Duodenal mucosa (tissue), 2 donors: Measurements from ENCODE around the gene ISX.

Experiments
- H3K27ac ChIP-seq: one replicate; pipeline ENCODE4 v1.7.0; 2013; ENCODE audit warnings: low read depth, low read length
- H3K27me3 ChIP-seq, 2 donors: one replicate each; pipeline ENCODE4 v1.7.0; 2013; ENCODE audit warnings: low read length in 2 of 2, control low read depth in 1 of 2; ENCODE audit not compliant: insufficient read depth in 2 of 2, control insufficient read depth in 1 of 2
- H3K36me3 ChIP-seq, 2 donors: one replicate each; pipeline ENCODE4 v1.7.0; 2013; ENCODE audit warnings: low read length in 2 of 2, control low read depth in 1 of 2; ENCODE audit not compliant: insufficient read depth in 2 of 2, control insufficient read depth in 1 of 2
- H3K4me1 ChIP-seq, 2 donors: one replicate each; pipeline ENCODE4 v1.7.0; 2013; ENCODE audit warnings: low read length in 2 of 2, control low read depth in 1 of 2; ENCODE audit not compliant: insufficient read depth in 2 of 2, control insufficient read depth in 1 of 2
- H3K4me3 ChIP-seq, 2 donors: one replicate each; pipeline ENCODE4 v1.7.0; 2013; ENCODE audit warnings: low read length in 2 of 2, low read depth in 1 of 2
- H3K9ac ChIP-seq, 2 donors: one replicate each; pipeline ENCODE4 v1.7.0; 2013; ENCODE audit warnings: low read length in 2 of 2, low read depth in 1 of 2
- H3K9me3 ChIP-seq, 2 donors: one replicate each; pipeline ENCODE4 v1.7.0; 2013; ENCODE audit warnings: low read length in 2 of 2, control low read depth in 1 of 2; ENCODE audit not compliant: control insufficient read depth in 1 of 2

ISX gene

DNA sequence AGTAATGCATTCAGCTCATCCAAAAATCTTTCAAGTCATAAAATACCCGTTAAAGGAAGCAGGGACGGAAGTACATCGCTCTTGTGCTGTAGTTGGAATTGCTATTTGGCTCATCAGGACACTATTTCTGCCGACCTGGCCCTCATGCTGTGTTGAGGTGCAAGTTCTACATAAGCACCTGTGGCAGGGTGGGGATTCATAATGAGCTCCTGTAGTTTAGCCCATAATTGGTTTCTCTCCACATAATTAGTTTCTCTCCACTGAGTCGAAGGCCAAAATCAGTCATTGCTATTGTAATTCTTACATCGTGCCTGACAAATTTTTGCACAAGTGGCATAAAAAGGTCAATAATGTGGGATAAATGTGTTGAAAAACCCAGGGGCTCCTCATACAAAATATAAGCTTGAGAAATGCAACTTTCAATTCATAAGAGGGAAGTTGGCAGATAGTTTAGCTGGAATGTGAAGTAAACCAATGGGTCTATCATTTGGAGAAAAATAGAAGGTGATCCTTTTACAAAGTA lies 14.9 kb upstream of the ISX start:
- Histone ChIP-seq H3K9ac (no peak overlapping the region), H3K36me3 (no peaks in the 10 kb centered on the region), H3K4me1 (peaks cover 0 to 3% of the 10 kb centered on the region in 2 donors), H3K9me3 (no peaks in the 10 kb centered on the region), H3K27ac (no peak overlapping the region), H3K27me3 (no peaks in the 10 kb centered on the region), H3K4me3 (no peak overlapping the region)

DNA sequence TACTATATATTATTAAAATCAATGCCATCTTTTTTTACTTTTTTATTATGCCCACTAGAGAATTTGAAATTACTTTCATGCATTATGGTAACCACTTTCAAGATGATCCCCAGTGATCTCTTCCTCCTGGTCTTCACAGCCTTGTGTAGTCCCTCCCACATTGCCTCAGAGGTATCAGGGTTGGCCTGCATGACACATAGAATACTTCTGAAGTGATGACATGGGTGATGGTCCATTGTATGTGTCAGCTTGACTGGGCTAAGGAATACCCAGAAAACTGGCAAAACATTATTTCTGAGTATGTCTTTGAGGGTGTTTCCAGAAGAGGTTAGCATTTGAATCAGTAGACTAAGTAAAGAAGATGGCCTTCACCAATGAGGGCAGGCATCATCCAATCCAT lies 14.2 kb upstream of the ISX start:
- Histone ChIP-seq H3K27ac (no peak overlapping the region), H3K27me3 (no peaks in the 10 kb centered on the region), H3K36me3 (no peaks in the 10 kb centered on the region), H3K9me3 (no peaks in the 10 kb centered on the region), H3K4me1 (peaks cover 0 to 3% of the 10 kb centered on the region in 2 donors), H3K9ac (no peak overlapping the region), H3K4me3 (no peak overlapping the region)

- Histone ChIP-seq H3K27me3 (no peaks in the 10 kb centered on the region), H3K36me3 (no peaks in the 10 kb centered on the region), H3K27ac (no peak overlapping the region)
These were observed 12.7 kb upstream of the ISX start for GRCh38 chr22:35053060-35053835.

GRCh38 chr22:35054064-35054463 lies 11.9 kb upstream of the ISX start:
- H3K9ac ChIP-seq = no peak overlapping the region
- no peak overlapping the region for H3K27ac ChIP-seq
- H3K27me3 ChIP-seq = no peaks in the 10 kb centered on the region
- H3K4me1 ChIP-seq = peaks cover 0 to 3% of the 10 kb centered on the region in 2 donors
- no peak overlapping the region for H3K4me3 ChIP-seq
- no peaks in the 10 kb centered on the region for H3K9me3 ChIP-seq
- no peaks in the 10 kb centered on the region for H3K36me3 ChIP-seq

More at GRCh38 chr22:35053060-35053835, 12.7 kb upstream of the ISX start:
- Histone ChIP-seq H3K4me3 (no peak overlapping the region), H3K4me1 (peaks cover 0 to 3% of the 10 kb centered on the region in 2 donors), H3K9me3 (no peaks in the 10 kb centered on the region), H3K9ac (no peak overlapping the region)

- Histone ChIP-seq H3K27me3 (no peaks in the 10 kb centered on the region), H3K4me3 (no peak overlapping the region), H3K9me3 (no peaks in the 10 kb centered on the region), H3K36me3 (no peaks in the 10 kb centered on the region), H3K9ac (no peak overlapping the region), H3K27ac (no peak overlapping the region), H3K4me1 (peaks cover 0 to 3% of the 10 kb centered on the region in 2 donors)
These were observed 9.5 kb upstream of the ISX start for GRCh38 chr22:35056486-35056885.

- Histone ChIP-seq H3K4me3 (no peak overlapping the region), H3K9me3 (no peaks in the 10 kb centered on the region), H3K4me1 (peaks cover 0 to 3% of the 10 kb centered on the region in 2 donors), H3K27ac (no peak overlapping the region), H3K36me3 (no peaks in the 10 kb centered on the region), H3K27me3 (no peaks in the 10 kb centered on the region), H3K9ac (no peak overlapping the region)
These were observed 8.8 kb upstream of the ISX start for GRCh38 chr22:35057155-35057554.

DNA sequence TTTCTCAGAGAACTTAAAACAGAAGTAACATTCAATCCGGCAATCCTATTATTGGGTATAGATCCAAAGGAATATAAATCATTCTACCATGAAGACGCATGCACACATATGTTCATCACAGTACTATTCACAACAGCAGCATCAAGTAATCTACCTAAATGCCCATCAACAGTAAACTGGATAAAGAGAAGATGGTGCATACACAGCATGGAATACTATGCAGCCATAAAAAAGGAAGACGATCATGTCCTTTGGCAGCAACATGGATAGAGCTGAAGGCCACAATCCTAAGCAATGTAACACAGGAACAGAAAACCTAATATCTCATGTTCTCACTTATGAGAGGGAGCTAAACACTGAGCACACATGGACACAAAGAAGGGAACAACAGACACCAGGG lies 6.3 kb upstream of the ISX start:
- Histone ChIP-seq H3K27ac (no peak overlapping the region), H3K9me3 (no peaks in the 10 kb centered on the region), H3K27me3 (no peaks in the 10 kb centered on the region), H3K4me1 (peaks cover 2% of the 10 kb centered on the region in 2 donors), H3K4me3 (no peak overlapping the region), H3K36me3 (no peaks in the 10 kb centered on the region), H3K9ac (no peak overlapping the region)

GRCh38 chr22:35064664-35065063 lies 1.3 kb upstream of the ISX start:
- H3K27ac ChIP-seq = no peak overlapping the region
- H3K27me3 ChIP-seq = no peaks in the 10 kb centered on the region
- H3K4me1 ChIP-seq = peaks cover 15% of the 10 kb centered on the region in 2 donors
- peaks cover 0 to 5% of the 10 kb centered on the region in 2 donors for H3K36me3 ChIP-seq
- H3K4me3 ChIP-seq = no peak overlapping the region
- H3K9ac ChIP-seq = no peak overlapping the region
- no peaks in the 10 kb centered on the region for H3K9me3 ChIP-seq

DNA sequence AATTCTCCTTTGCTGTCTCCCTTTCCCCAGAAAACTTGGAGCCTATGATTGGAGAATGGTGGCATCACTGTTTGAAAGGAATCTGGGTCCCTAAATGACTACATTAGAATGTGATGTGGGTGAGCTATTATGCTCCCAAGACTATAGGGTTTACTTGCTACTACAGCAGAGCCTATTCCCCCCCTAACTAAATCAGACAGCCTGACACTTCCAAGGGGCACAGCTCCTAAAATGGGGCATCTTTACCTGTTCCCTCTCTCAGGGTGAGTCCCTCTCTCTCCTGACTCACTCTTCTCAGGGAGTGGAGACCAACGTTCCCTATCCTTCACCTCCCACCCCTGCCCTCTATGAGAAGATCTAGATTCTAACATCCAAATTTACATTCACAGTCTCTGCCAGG lies 775 bp upstream of the ISX start:
- Histone ChIP-seq H3K9ac (peak overlapping the region; percentile 88 to 97), H3K27ac (no peak overlapping the region), H3K4me3 (peak overlapping the region; percentile 65 to 90)

GRCh38 chr22:35066768-35067167 lies 810 bp downstream of the ISX start:
- Histone ChIP-seq H3K4me1 (peaks cover 22 to 23% of the 10 kb centered on the region in 2 donors), H3K27ac (peak overlapping the region; percentile 39), H3K27me3 (no peaks in the 10 kb centered on the region), H3K9me3 (no peaks in the 10 kb centered on the region), H3K9ac (peak overlapping the region; percentile 88 to 97), H3K36me3 (peaks cover 5 to 6% of the 10 kb centered on the region in 2 donors), H3K4me3 (peak overlapping the region; percentile 65 to 90)

More for the DNA sequence above, 775 bp upstream of the ISX start:
- Histone ChIP-seq H3K36me3 (peaks cover 0 to 5% of the 10 kb centered on the region in 2 donors), H3K4me1 (peaks cover 15 to 18% of the 10 kb centered on the region in 2 donors), H3K27me3 (no peaks in the 10 kb centered on the region), H3K9me3 (no peaks in the 10 kb centered on the region)
